HG03521 (cell line): ENCODE measurements around the gene RAB27B.

Source experiments
- ATAC-seq: cut with Tn5 transposase; IDR thresholded peaks from one replicate; pipeline ENCODE4 v1.9.1; 2021; ENCODE audit warnings: mild to moderate bottlenecking, moderate library complexity; ENCODE audit not compliant: unreplicated experiment

RAB27B gene

GRCh38 chr18:54906331-54907185 lies 78.3 kb downstream of the RAB27B start:
- ATAC-seq: no peak

DNA sequence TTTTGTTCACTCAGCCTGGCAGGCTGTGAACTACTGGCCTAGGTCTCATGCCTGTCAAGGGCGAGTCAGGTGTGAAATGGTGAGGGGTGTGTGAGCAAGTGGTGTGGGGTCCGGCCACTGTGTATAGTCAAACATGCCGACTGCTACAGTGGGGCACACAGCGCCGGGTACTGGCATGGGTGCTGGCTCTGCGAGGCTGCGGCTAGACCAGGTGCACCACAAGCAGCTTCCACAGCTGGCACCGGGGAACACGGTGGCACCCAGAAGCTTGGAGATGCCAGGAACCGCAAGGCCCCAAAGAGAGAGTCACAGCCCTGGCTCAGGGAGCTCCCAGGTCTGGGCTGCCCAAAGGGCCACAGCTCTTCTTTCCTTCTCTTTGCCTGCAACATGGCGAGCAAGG lies 81.3 kb downstream of the RAB27B start:
- ATAC-seq: no peak

DNA sequence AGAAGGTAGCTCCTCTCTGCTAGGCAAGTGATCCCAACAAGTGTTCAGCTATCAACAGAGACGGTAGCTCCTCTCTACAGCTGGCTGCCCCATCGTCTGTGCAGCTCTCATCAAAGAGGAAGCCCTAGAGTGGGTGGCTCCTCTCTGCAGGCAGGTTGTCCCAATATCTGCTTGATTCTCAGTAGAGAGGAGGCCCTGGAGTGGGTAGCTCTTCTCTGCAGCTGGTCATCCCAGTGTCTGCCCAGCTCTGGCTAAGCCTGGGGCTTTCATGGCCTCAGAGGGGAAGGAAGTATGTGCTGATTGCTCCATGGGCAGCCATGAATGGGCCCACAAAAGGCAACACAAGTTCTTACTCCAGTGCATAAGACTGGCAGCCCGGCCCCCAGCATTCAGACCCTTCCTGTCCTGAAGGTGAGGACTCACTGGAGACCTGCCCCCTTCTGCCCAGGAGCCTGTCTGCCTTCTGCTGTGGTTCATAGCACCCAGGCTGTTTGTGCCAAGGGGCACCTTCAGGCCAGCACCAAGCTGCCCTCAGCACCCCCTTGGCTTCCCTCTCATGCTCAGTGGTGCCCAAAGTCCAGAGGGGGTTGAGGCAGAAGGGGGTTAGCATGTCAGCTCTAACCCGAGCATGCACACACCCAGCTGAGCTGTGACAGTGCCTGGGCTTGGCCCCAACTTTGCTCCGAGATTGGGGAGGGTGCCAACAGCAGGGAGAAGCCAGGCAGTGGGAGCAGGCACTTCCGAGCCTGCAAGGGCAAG lies 82.1 kb downstream of the RAB27B start:
- no peak for ATAC-seq

DNA sequence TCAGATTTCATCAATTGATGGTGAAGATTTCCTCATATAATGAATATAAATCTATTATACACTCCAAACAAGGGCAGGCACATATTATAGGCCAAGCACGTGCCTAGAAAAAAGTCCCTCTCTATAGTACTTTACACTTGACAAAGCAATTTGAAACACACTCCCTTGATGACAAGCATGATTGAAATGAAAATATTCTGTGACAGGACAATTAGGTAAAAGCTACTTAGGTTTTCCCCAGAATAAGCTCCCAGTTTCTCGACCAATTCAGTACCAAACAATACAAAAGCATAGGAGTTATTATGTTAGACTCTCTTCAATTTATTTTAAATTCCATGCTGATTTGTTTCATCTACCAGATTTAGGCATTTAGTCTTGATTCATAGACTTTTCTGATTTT lies 83.3 kb downstream of the RAB27B start:
- ATAC-seq: no peak

DNA sequence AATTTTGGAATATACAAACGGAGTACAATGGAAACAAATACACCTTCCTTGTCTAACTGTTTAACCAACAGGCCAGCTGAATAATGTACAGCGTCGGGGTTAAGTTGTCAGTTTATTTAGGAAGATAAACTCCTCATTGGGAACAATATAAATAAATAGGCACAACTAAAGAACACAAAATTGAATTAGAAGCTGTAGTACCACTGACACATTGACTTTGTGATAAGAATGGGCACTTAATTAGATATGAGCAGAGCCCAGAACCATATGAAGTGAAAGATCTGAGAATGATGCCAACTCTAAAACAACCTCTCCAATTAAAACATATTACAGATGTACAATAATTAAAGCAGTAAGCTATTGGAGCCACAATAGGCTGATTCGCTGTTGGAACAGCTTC lies 86.5 kb downstream of the RAB27B start:
- ATAC-seq: no peak

DNA sequence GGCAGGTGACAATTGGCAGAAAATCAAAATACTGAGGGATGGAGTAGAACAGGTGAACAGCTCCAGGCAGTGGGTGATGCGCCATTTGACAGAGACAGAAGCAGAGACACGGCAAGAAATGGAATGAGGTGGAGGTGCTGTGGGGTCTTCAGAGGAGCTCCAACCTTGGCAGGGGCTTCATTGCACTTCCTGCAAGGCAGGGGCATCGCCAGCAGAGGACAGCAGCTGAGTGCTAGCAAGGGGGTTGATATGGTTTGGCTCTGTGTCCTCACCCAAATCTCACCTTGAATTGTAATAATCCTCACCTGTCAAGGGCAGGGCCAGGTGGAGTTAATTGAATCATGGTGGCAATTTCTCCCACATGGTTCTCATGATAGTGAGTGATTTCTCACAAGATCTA lies 88.2 kb downstream of the RAB27B start:
- no peak for ATAC-seq

DNA sequence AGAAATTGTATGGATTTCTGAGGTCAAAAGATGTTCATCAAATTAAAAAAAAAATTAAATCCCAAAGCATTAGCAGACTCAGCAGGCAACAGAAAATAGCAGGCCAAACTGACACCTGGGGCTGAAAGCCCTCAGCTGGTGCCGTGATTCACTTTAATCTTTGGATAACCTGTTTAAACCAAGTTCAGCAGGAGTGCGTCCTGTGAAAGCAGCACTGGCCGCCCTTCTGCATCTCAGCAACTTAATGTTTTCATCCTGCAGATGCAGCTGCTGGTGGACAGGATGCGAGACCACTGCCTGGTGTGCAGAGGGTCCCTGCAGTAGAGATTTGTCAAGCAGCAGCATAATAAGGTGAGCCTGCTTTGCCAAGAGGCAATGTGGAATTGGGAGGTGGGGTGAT lies 89.8 kb downstream of the RAB27B start:
- no peak for ATAC-seq

- no peak for ATAC-seq
Observed at GRCh38 chr18:54919412-54919811, 91.1 kb downstream of the RAB27B start.

- no peak for ATAC-seq
Observed at GRCh38 chr18:54923339-54923956, 95.2 kb downstream of the RAB27B start.

GRCh38 chr18:54924948-54925347 lies 96.7 kb downstream of the RAB27B start:
- ATAC-seq: no peak

DNA sequence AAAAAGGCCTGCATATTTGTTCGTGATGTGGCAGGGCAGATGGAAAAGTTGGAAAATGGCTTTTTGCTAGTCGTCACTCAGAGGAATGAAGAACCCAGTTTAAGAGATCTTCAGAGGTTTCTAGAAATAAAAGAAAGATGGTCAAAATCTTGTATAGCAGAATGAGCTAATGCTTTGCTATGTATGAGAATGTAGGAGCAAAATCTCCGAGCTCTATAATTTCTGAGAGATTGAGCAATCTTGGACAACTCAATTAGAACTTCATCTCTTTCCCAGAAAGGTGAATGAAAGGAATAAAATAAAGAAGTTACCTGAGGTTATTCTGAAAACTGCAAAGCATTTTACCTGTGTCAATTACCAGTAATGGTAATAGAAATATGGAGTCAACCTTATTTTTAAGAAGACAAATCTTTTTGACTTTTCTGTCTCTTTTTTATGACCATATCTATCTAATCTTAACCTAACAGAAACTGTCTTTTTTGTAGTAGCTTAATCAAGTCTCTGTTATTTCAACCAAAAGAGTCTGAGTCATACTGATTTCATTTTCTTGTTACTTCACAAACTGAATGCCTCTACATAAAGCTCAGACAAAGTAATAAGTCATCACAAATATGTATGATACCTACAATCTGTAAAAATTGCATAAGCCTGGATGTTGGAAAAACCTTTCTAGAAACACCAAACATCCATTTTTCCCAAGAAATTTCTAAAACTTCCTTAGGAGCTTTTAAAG lies 98.5 kb downstream of the RAB27B start:
- no peak for ATAC-seq

- no peak for ATAC-seq
Observed at GRCh38 chr18:54928236-54928635, 100.0 kb downstream of the RAB27B start.

DNA sequence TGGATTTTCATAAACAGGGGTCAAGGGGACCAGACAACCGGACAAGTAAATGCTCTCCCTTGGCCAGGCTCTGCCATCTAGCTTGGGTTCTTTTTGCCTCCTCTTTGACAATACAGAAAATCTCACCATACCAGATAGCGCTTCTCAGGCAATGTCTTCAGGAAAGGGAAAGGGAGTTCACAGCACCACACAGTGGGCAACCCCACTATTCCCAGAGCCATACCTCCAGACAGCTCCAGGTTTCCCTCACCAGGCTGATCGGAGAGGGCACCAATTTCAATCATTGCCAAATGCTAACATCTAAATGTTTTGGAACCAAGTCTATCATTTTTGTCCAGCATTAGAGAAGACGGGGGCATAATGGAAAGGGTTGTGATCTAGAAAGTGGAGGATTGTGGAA lies 102.9 kb downstream of the RAB27B start:
- ATAC-seq: no peak

GRCh38 chr18:54932472-54932871 lies 104.2 kb downstream of the RAB27B start:
- no peak for ATAC-seq

GRCh38 chr18:54938506-54938905 lies 110.2 kb downstream of the RAB27B start:
- no peak for ATAC-seq

DNA sequence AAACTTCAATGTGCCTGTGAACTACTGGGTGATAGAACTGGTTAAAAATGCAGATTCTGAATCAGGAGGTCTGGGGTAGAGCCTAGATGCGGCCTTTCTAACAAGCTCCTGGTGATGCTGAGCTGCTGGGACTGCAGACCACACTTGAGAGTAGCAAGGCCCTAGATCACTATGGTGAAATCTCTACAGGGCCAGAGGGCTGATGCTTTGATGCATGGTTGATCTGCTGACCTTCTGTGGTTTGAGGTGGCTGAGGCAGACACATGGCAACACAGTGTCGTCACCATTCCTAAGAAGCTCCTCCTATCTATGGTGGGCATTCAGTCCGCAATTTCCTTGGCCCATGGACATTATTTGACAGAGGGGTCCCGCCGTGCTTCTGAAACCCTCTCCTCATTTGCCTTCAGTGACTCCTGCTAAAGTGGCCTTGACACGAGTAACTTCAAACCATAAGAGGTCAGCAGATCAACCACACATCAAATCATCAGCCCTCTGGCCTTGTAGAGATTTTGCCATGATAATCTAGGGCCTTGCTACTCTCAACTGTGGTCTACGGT lies 111.2 kb downstream of the RAB27B start:
- no peak for ATAC-seq

- no peak for ATAC-seq
Observed at GRCh38 chr18:54942144-54942543, 113.9 kb downstream of the RAB27B start.

GRCh38 chr18:54942569-54942968 lies 114.3 kb downstream of the RAB27B start:
- no peak for ATAC-seq
